HepG2 (cell line): Measurements from ENCODE around the gene UPB1. TPM values are rescaled to one million over a fixed set of nuclear protein-coding genes. Genes with fewer than 3 reads are reported as not detected.

Source experiments
- ATAC-seq: fragments of 200-7000 bp; cut with Tn5 transposase; 3 replicates; pipeline ENCODE4 v1.9.1; 2020; ENCODE audit warnings: mild to moderate bottlenecking, moderate library complexity
- BruUV-seq: library from RNA; stranded (reverse); fragments of 400-500 nt; replicated peaks from 2 replicates; lab custom pipeline; 2021; lab: Mats Ljungman, UMichigan
- CTCF ChIA-PET: fragments of 300-600 bp; formaldehyde crosslinking; extraction: SDS; loops from one replicate; lab custom pipeline; 2021; ENCODE audit warnings: low total read pairs, inconsistent platforms, low intra/inter-chr PET ratio; lab: Yijun Ruan, JAX
- POLR2A ChIA-PET: fragments of 350-600 bp; sonication (Branson Sonifier 250); formaldehyde crosslinking; loops from one replicate; lab custom pipeline; 2020; ENCODE audit warnings: antibody characterized with exemption, inconsistent platforms; lab: Yijun Ruan, JAX
- DNase-seq: peaks from one replicate; pipeline ENCODE4 v3.0.0-alpha.2; 2015; ENCODE audit warnings: low spot score
- FAIRE-seq: peaks from 3 replicates; lab custom pipeline; 2011; peaks lifted over from hg19 to GRCh38; lab: Jason Lieb, UNC
- H2AFZ ChIP-seq: one replicate; pipeline ENCODE4 v1.6.1; 2011; ENCODE audit warnings: low read length, inconsistent platforms
- H3K27ac ChIP-seq: fragments of 300-600 bp; 3 replicates; pipeline ENCODE4 v1.8.0; 2011; ENCODE audit warnings: mixed run types, mild to moderate bottlenecking, mixed read lengths, low read length, inconsistent platforms; ENCODE audit not compliant: insufficient read depth; ENCODE audit errors: extremely low read length
- H3K27me3 ChIP-seq, 2 experiments: fragments of 200-600 bp in 1 of 2; 2 replicates in 1 of 2; 3 replicates in 1 of 2; pipeline versions ENCODE4 v1.6.0 to v1.8.0; 2011; ENCODE audit warnings: low read length in 2 of 2, mild to moderate bottlenecking in 2 of 2, moderate library complexity in 2 of 2, inconsistent platforms in 1 of 2; ENCODE audit not compliant: insufficient read depth in 2 of 2, control insufficient read depth in 1 of 2
- H3K36me3 ChIP-seq, 2 experiments: fragments of 200-600 bp in 1 of 2; replicated peaks in 1 of 2; 2 replicates in 1 of 2; 3 replicates in 1 of 2; pipeline versions ENCODE4 v1.5.1 to v1.8.0; 2011; ENCODE audit warnings: low read length in 2 of 2, inconsistent platforms in 1 of 2; ENCODE audit not compliant: insufficient read depth in 2 of 2, control insufficient read depth in 1 of 2
- H3K4me1 ChIP-seq: 2 replicates; pipeline ENCODE4 v1.5.1; 2012; ENCODE audit warnings: low read length, inconsistent platforms; ENCODE audit not compliant: insufficient read depth
- H3K4me2 ChIP-seq: 2 replicates; pipeline ENCODE4 v1.6.0; 2011; ENCODE audit warnings: low read depth, low read length, inconsistent platforms
- H3K4me3 ChIP-seq, 3 experiments: fragments of 200-600 bp in 1 of 3; sonication (generic), shearing (Covaris generic) in 1 of 3; replicated peaks in 1 of 3; 2 replicates each; pipeline ENCODE4 v1.5.1; 2011 to 2016; ENCODE audit warnings: low read length in 3 of 3, inconsistent platforms in 2 of 3, low read depth in 2 of 3, mild to moderate bottlenecking in 2 of 3, control low read depth in 1 of 3, mixed read lengths in 1 of 3; ENCODE audit not compliant: insufficient read depth in 1 of 3
- H3K79me2 ChIP-seq: one replicate; pipeline ENCODE4 v1.6.1; 2011; ENCODE audit warnings: low read length, inconsistent platforms; ENCODE audit not compliant: insufficient read depth
- H3K9ac ChIP-seq: 2 replicates; pipeline ENCODE4 v1.6.0; 2011; ENCODE audit warnings: mild to moderate bottlenecking, low read depth, low read length, inconsistent platforms; ENCODE audit not compliant: insufficient read depth
- H3K9me3 ChIP-seq: 2 replicates; pipeline ENCODE4 v1.5.1; 2012; ENCODE audit warnings: mild to moderate bottlenecking, low read length
- H4K20me1 ChIP-seq: 2 replicates; pipeline ENCODE4 v1.6.0; 2011; ENCODE audit warnings: inconsistent platforms, mild to moderate bottlenecking, low read length, moderate library complexity; ENCODE audit not compliant: insufficient read depth
- ATF7 ChIP-seq, 2 experiments: fragments of 450-650 bp in 1 of 2; sonication (generic) in 1 of 2; formaldehyde crosslinking in 1 of 2; IDR thresholded peaks; 2 replicates each; pipeline versions ENCODE4 v1.4.0 to v1.6.1; 2016 to 2020; ENCODE audit warnings: antibody characterized with exemption in 1 of 2, mild to moderate bottlenecking in 1 of 2, missing genetic modification reagents in 1 of 2
- CHD4 ChIP-seq: fragments of 200-600 bp; sonication (generic); IDR thresholded peaks from 2 replicates; pipeline ENCODE4 v1.7.0; 2017; ENCODE audit warnings: mild to moderate bottlenecking, low read length, borderline replicate concordance
- EP300 ChIP-seq, 3 experiments: sonication (generic) in 1 of 3; formaldehyde crosslinking in 1 of 3; IDR thresholded peaks; 2 replicates each; pipeline versions ENCODE4 v1.5.1 to v1.6.1; 2011 to 2020; ENCODE audit warnings: low read depth in 2 of 3, low read length in 2 of 3, borderline replicate concordance in 1 of 3, improper control_type of control experiment in 1 of 3, mild to moderate bottlenecking in 1 of 3, missing genetic modification reagents in 1 of 3, moderate library complexity in 1 of 3
- FOSL2 ChIP-seq: sonication (generic); formaldehyde crosslinking; IDR thresholded peaks from 2 replicates; pipeline ENCODE4 v1.4.0; 2020; ENCODE audit warnings: missing genetic modification reagents
- GATAD2A ChIP-seq: IDR thresholded peaks from 2 replicates; pipeline ENCODE4 v1.6.1; 2016
- GMEB1 ChIP-seq: sonication (generic); formaldehyde crosslinking; IDR thresholded peaks from 2 replicates; pipeline ENCODE4 v1.5.1; 2020; ENCODE audit warnings: missing genetic modification reagents, mild to moderate bottlenecking, borderline replicate concordance
- HMGXB4 ChIP-seq, 2 experiments: sonication (generic) in 1 of 2; formaldehyde crosslinking in 1 of 2; IDR thresholded peaks; 2 replicates each; pipeline versions ENCODE4 v1.4.0 to v1.6.1; 2018 to 2020; ENCODE audit warnings: missing genetic modification reagents in 2 of 2, borderline replicate concordance in 1 of 2, low read depth in 1 of 2, mild to moderate bottlenecking in 1 of 2, missing biosample characterization in 1 of 2
- RAD21 ChIP-seq: fragments of 450-650 bp; formaldehyde crosslinking; IDR thresholded peaks from 2 replicates; pipeline ENCODE4 v1.5.0; 2020; ENCODE audit warnings: mild to moderate bottlenecking
- RXRB ChIP-seq: IDR thresholded peaks from 2 replicates; pipeline ENCODE4 v1.6.1; 2016; ENCODE audit warnings: borderline replicate concordance, missing genetic modification reagents, missing compliant biosample characterization
- SMYD3 ChIP-seq: sonication (generic); formaldehyde crosslinking; IDR thresholded peaks from 2 replicates; pipeline ENCODE4 v1.8.1; 2023; ENCODE audit warnings: mild to moderate bottlenecking, missing genetic modification reagents
- STAG1 ChIP-seq: sonication (generic); formaldehyde crosslinking; IDR thresholded peaks from 2 replicates; pipeline ENCODE4 v1.4.0; 2020; ENCODE audit warnings: missing genetic modification reagents
- TEAD3 ChIP-seq: optimal IDR thresholded peaks from 2 replicates; pipeline ENCODE3; 2016; ENCODE audit warnings: borderline replicate concordance
- XRCC5 ChIP-seq: fragments of 200-400 bp; formaldehyde crosslinking; optimal IDR thresholded peaks from 2 replicates; pipeline ENCODE3; 2017; ENCODE audit warnings: mild to moderate bottlenecking, low read length
- ZBTB33 ChIP-seq: sonication (generic); formaldehyde crosslinking; IDR thresholded peaks from 2 replicates; pipeline ENCODE4 v1.4.0; 2020; ENCODE audit warnings: missing genetic modification reagents
- ZFX ChIP-seq: sonication (generic); formaldehyde crosslinking; IDR thresholded peaks from 2 replicates; pipeline ENCODE4 v1.4.0; 2020; ENCODE audit warnings: mild to moderate bottlenecking, low read depth, missing genetic modification reagents, moderate library complexity
- ZNF263 ChIP-seq: sonication (generic); formaldehyde crosslinking; IDR thresholded peaks from 2 replicates; pipeline ENCODE4 v1.4.0; 2020; ENCODE audit warnings: missing genetic modification reagents
- ZNF7 ChIP-seq: IDR thresholded peaks from 2 replicates; pipeline ENCODE4 v1.6.1; 2016; ENCODE audit warnings: missing biosample characterization, missing genetic modification reagents
- ZNF75D ChIP-seq: sonication (generic); formaldehyde crosslinking; IDR thresholded peaks from 2 replicates; pipeline ENCODE4 v1.8.1; 2023; ENCODE audit warnings: missing genetic modification reagents, mild to moderate bottlenecking, borderline replicate concordance
- WGBS: methylation state at CpG from one replicate; pipeline ENCODE4 v1.1.6; 2017; ENCODE audit warnings: low lambda C conversion rate; 5-methylcytosine and 5-hydroxymethylcytosine counted together
- in situ Hi-C: cut with HindIII; loops from 2 replicates; pipeline ENCODE4 v1.10.0; 2017; ENCODE audit warnings: low pct_unique_long_range_greater_than_20kb; ENCODE audit not compliant: extremely low pct_ligation_motif_present
- intact Hi-C: fragments of 100-400 bp; cut with micrococcal nuclease; formaldehyde crosslinking; loops from one replicate; pipeline ENCODE4 v1.10.0; 2022; ENCODE audit not compliant: unreplicated experiment
- polyA plus RNA-seq, 8 experiments: library from polyadenylated mRNA; depleted of rRNA in 3 of 8; stranded (reverse) in 7 of 8; unstranded in 1 of 8; fragments of >200 nt; fragmentation: Illumina TruSeq in 4 of 8; extraction: Trizol in 4 of 8; gene quantifications; 2 replicates each; pipeline versions ENCODE4 v1.2.1 to v1.2.3, GENCODE V29; 2011 to 2016; ENCODE audit warnings: low read depth in 4 of 8, missing spikeins in 1 of 8, mixed read lengths in 1 of 8; ENCODE audit not compliant: insufficient read depth in 1 of 8
- total RNA-seq, 5 experiments: library from RNA; depleted of rRNA; stranded (reverse); fragments of >200 nt; fragmentation: Illumina TruSeq; extraction: Trizol; gene quantifications; 2 replicates each; pipeline ENCODE4 v1.2.3, GENCODE V29; 2016; ENCODE audit warnings: low read depth in 1 of 5

Gene UPB1
- total and polyA plus RNA-seq, 2 of the 13 experiments (the other 11 are each of a cell fraction or from before 2014, with no cell fraction given) = 0.38 to 1.2 TPM

- DNase-seq = no peak
- no peak overlapping the region for H2AFZ ChIP-seq
- peak; percentile 61 for TF ChIP-seq RAD21 (CRISPR knock-in tag)
- TF ChIP-seq EP300 (IDR thresholded peaks at IDR 0.05; ENCODE audit: low read depth in 2 of 2, low read length in 2 of 2) = no peak
- TF ChIP-seq EP300 (CRISPR knock-in tag; IDR thresholded peaks at IDR 0.05; ENCODE audit: borderline replicate concordance) = no peak
- peak; percentile 60 for TF ChIP-seq XRCC5
- TF ChIP-seq GMEB1 (CRISPR knock-in tag) = no peak
- TF ChIP-seq ZFX = no peak
- peak in 1 of 2 experiments; percentile 33; a peak in 1 of 4 replicates for TF ChIP-seq HMGXB4 (CRISPR knock-in tag; IDR thresholded peaks at IDR 0.05; ENCODE audit: borderline replicate concordance in 1 of 2, low read depth in 1 of 2)
- 0 out of 2 replicates have a peak, but pooled peaks have one; percentile 23 for TF ChIP-seq RXRB (CRISPR knock-in tag)
- TF ChIP-seq ZNF263 (CRISPR knock-in tag) = 0 out of 2 replicates have a peak, but pooled peaks have one; percentile 9
- TF ChIP-seq SMYD3 (CRISPR knock-in tag) = 0 out of 2 replicates have a peak, but pooled peaks have one; percentile 37
- TF ChIP-seq ZNF75D (CRISPR knock-in tag) = no peak
- TF ChIP-seq STAG1 (CRISPR knock-in tag) = peak; percentile 74
- TF ChIP-seq TEAD3 = peak; percentile 20
- 0 out of 2 replicates have a peak, but pooled peaks have one; percentile 28 for TF ChIP-seq ZNF7 (CRISPR knock-in tag)
- TF ChIP-seq FOSL2 = peak; percentile 34
- 0 out of 2 replicates have a peak, but pooled peaks have one; percentile 14 for TF ChIP-seq ZBTB33 (CRISPR knock-in tag)
- TF ChIP-seq CHD4 = no peak
- peak; percentile 41; the same call in 1 of the 2 replicates for TF ChIP-seq GATAD2A (CRISPR knock-in tag)
- no peak for TF ChIP-seq ATF7 (IDR thresholded peaks at IDR 0.05)
- no peak for TF ChIP-seq ATF7 (CRISPR knock-in tag; IDR thresholded peaks at IDR 0.05)
Observed at GRCh38 chr22:24503137-24503842, 8.2 kb downstream of the UPB1 start.

More at GRCh38 chr22:24503137-24503842, 8.2 kb downstream of the UPB1 start:
- H3K79me2 ChIP-seq = no peaks in the 10 kb centered on the region
- peaks cover 100% of the 10 kb centered on the region for H3K4me1 ChIP-seq
- no peak overlapping the region for H3K4me3 ChIP-seq
- in situ Hi-C loops (no loop called here), intact Hi-C loops (loop anchor here (5.0 to 10.0 kb wide), 2 partner anchors 81 to 228 kb away; partner anchors contain the start of gene SPECC1L)
- no peaks in the 10 kb centered on the region for H3K9me3 ChIP-seq
- H3K36me3 ChIP-seq = no peaks in the 10 kb centered on the region
- no peak for ATAC-seq
- H3K4me2 ChIP-seq = no peak overlapping the region
- no peaks in the 10 kb centered on the region for H4K20me1 ChIP-seq
- no peaks in the 10 kb centered on the region for H3K27me3 ChIP-seq
- ChIA-PET POLR2A (interaction anchor here (1.0 to 2.2 kb wide), 3 partner anchors 11 to 82 kb away, joined by 3 to 12 read pairs (median 4); no protein-coding TSS in a partner anchor), CTCF (interaction anchor here (0.7 kb wide), 1 partner anchor 79 kb away, joined by 3 read pairs; no protein-coding TSS in a partner anchor)
- no TSS peak for BruUV-seq
- WGBS = 91% methylated on average over 7 of the region's 7 CpGs
- no peak overlapping the region for H3K9ac ChIP-seq
- peak overlapping the region; percentile 99 for H3K27ac ChIP-seq
- FAIRE-seq = peak; percentile 73
